ENCODE measurements around the gene ADGRF3. TPM values are rescaled to one million over a fixed set of nuclear protein-coding genes. Genes with fewer than 3 reads are reported as not detected.

Gene ADGRF3
- total RNA-seq, 2 experiments from 2014 or later: 0.96 to 1.3 TPM

GRCh38 chr2:26352892-26353291, 6.3 kb upstream of the ADGRF3 start:
- no peaks in the 10 kb centered on the region for H3K9me3 Mint-ChIP-seq
- no peak overlapping the region for H3K4me3 Mint-ChIP-seq
- no peak for TF ChIP-seq CTCF (IDR thresholded peaks at IDR 0.05)
- Histone ChIP-seq H3K4me1 (ENCODE audit: insufficient read depth, low read length) (peaks cover 2% of the 10 kb centered on the region), H3K4me3 (ENCODE audit: low read length) (no peak overlapping the region), H3K36me3 (ENCODE audit: insufficient read depth, low read length) (peaks cover 14% of the 10 kb centered on the region), H3K27ac (ENCODE audit: low read depth in 1 of 2, low read length in 2 of 2) (no peak overlapping the region), H3K9me3 (ENCODE audit: control insufficient read depth in 1 of 2, insufficient read depth in 1 of 2, low read length in 2 of 2) (no peaks in the 10 kb centered on the region), H3K27me3 (ENCODE audit: control insufficient read depth in 1 of 2, insufficient read depth in 2 of 2, low read length in 2 of 2) (no peaks in the 10 kb centered on the region)
- intact Hi-C loops (cut with DNase I, micrococcal nuclease): no loop called here
- peak in 1 of 14 experiments; percentile 35 for DNase-seq
- POLR2A ChIA-PET: no interaction called here
- ATAC-seq (ENCODE audit: poor library complexity): no peak
- peaks cover 27% of the 10 kb centered on the region for H3K36me3 Mint-ChIP-seq (ENCODE audit: low read depth)
- no peak overlapping the region for H3K27ac Mint-ChIP-seq
- no peaks in the 10 kb centered on the region for H3K27me3 Mint-ChIP-seq
- CTCF ChIA-PET: no interaction called here
- peaks cover 56% of the 10 kb centered on the region for H3K4me1 Mint-ChIP-seq (ENCODE audit: low read depth)

- Histone ChIP-seq H3K27me3 (ENCODE audit: control insufficient read depth in 1 of 2, insufficient read depth in 2 of 2, low read length in 2 of 2) (no peaks in the 10 kb centered on the region), H3K4me3 (ENCODE audit: low read length) (no peak overlapping the region), H3K9me3 (ENCODE audit: control insufficient read depth in 1 of 2, insufficient read depth in 1 of 2, low read length in 2 of 2) (no peaks in the 10 kb centered on the region), H3K36me3 (ENCODE audit: insufficient read depth, low read length) (peaks cover 6% of the 10 kb centered on the region), H3K4me1 (ENCODE audit: insufficient read depth, low read length) (peaks cover 8% of the 10 kb centered on the region), H3K27ac (ENCODE audit: low read depth in 1 of 2, low read length in 2 of 2) (no peak overlapping the region)
- POLR2A ChIA-PET: no interaction called here
- peak overlapping the region; percentile 38 for H3K27ac Mint-ChIP-seq
- H3K36me3 Mint-ChIP-seq (ENCODE audit: low read depth): peaks cover 34% of the 10 kb centered on the region
- CTCF ChIA-PET: no interaction called here
- DNase-seq: no peak
- no peak overlapping the region for H3K4me3 Mint-ChIP-seq
- H3K27me3 Mint-ChIP-seq: no peaks in the 10 kb centered on the region
- TF ChIP-seq CTCF (IDR thresholded peaks at IDR 0.05): no peak
- H3K4me1 Mint-ChIP-seq (ENCODE audit: low read depth): peaks cover 56% of the 10 kb centered on the region
- ATAC-seq (ENCODE audit: poor library complexity): no peak
- no peaks in the 10 kb centered on the region for H3K9me3 Mint-ChIP-seq
- intact Hi-C loops (cut with DNase I, micrococcal nuclease): no loop called here
Observed at GRCh38 chr2:26351375-26352090, 4.9 kb upstream of the ADGRF3 start.

DNA sequence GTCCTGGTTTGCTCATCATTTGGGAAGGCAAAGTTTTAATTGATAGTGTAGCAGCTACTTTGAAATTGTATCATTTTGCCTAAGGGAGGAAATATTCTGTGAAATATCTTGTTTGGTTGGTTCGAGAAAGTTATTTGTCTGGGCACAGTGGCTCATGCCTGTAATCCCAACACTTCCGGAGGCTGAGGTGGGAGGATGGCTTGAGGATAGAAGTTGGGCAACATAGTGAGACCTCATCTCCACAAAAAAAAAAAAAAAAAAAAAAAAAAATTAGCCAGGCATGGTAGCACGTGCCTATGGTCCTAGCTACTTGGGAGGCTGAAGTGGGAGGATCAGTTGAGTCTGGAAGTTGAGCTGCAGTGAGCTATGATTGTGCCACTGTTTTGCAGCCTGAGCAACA, 3.1 kb upstream of the ADGRF3 start:
- no peaks in the 10 kb centered on the region for H3K9me3 Mint-ChIP-seq
- POLR2A ChIA-PET: no interaction called here

More for the DNA sequence above, 3.1 kb upstream of the ADGRF3 start:
- CTCF ChIA-PET: interaction anchor here (0.6 kb wide), 2 partner anchors 35 to 358 kb away, joined by 3 read pairs; no protein-coding TSS in a partner anchor
- TF ChIP-seq CTCF (IDR thresholded peaks at IDR 0.05): no peak
- H3K36me3 Mint-ChIP-seq (ENCODE audit: low read depth): peaks cover 36% of the 10 kb centered on the region
- Histone ChIP-seq H3K36me3 (ENCODE audit: insufficient read depth, low read length) (no peaks in the 10 kb centered on the region), H3K4me1 (ENCODE audit: insufficient read depth, low read length) (peaks cover 12% of the 10 kb centered on the region), H3K4me3 (ENCODE audit: low read length) (no peak overlapping the region), H3K27ac (ENCODE audit: low read depth in 1 of 2, low read length in 2 of 2) (no peak overlapping the region), H3K9me3 (ENCODE audit: control insufficient read depth in 1 of 2, insufficient read depth in 1 of 2, low read length in 2 of 2) (no peaks in the 10 kb centered on the region), H3K27me3 (ENCODE audit: control insufficient read depth in 1 of 2, insufficient read depth in 2 of 2, low read length in 2 of 2) (no peaks in the 10 kb centered on the region)
- H3K27me3 Mint-ChIP-seq: no peaks in the 10 kb centered on the region
- DNase-seq (no peak), ATAC-seq (ENCODE audit: poor library complexity) (no peak)
- H3K4me1 Mint-ChIP-seq (ENCODE audit: low read depth): peaks cover 55% of the 10 kb centered on the region
- H3K4me3 Mint-ChIP-seq: peak overlapping the region; percentile 5
- intact Hi-C loops (cut with DNase I, micrococcal nuclease): loop anchor here (5.0 to 10.0 kb wide), 8 partner anchors 52 to 1187 kb away; partner anchors contain the start of genes ASXL2 (in 2 of the 2), CENPA (in 1 of the 2), DTNB (in 1 of the 2) and HADHA (in 1 of the 2)
- H3K27ac Mint-ChIP-seq: no peak overlapping the region
